HG03378 (cell line): ENCODE results near the gene AGA.

Experiments
- ATAC-seq: cut with Tn5 transposase; IDR thresholded peaks from one replicate; pipeline ENCODE4 v1.9.1; 2021; ENCODE audit warnings: mild to moderate bottlenecking, moderate library complexity; ENCODE audit not compliant: unreplicated experiment

AGA gene

DNA sequence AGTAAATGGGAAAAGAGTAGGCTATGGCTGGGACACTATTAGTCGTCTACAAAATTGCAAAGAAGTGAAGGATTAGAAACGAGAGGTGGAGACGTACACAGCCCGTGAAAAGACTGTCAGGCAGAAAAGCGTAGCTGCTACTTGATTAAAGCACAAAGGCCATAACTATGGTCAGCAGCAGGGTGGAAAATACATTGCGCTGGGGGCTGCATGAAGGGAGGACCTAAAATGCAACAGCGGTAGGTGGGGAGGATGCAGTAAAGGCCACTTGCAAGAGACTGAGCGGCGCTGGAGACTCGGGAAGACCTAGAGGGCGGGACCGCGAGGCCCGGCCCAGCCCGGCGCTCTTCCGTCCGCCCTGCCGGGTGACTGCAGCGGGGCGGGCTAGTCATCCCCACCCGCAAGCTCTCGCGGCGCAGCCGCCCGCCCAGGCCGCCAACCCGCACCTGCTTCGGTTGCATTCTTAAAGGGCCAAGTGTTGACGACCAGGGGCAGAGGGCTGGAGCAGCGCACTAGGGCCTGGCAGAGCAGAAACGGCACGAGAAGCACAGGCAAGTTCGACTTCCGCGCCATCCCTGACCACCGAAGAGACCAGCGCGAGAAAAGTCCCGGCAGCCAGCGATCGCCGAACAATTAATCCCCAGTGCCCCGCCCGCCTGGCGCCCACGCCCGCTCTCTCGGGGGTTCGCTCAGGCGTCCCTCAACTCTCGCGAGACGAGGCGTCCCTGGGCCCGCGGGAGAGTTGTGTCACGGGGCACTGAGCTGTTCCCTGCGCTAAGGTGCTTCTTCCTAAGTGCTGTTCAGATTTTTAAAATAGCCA lies at the start of gene AGA:
AGA (minus strand) TSS at position 635 of the 820 bp plus-strand sequence; CDS start at position 573, 62 bp downstream.
- ATAC-seq: peak; percentile 89

GRCh38 chr4:177492022-177492421 lies 49.8 kb upstream of the AGA start:
- no peak for ATAC-seq

DNA sequence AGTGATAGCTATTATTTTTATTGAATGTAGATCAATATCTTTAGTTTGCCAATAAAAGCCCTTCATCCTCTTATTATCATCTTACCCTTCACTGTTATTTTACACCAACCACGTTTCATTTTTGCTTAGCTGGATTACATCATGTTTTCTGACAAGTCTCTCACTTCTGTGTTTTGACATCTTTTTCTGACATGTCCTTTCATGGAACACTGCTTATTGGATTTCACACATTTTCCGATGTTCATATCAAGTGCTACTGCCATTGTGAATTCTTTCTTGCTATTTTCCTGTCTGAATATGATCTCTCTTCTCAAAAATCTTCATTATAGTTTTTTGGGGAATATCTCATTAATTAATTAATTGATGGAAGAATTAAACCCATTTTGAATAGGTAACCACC lies 48.5 kb upstream of the AGA start:
- no peak for ATAC-seq

GRCh38 chr4:177489471-177490246 lies 47.4 kb upstream of the AGA start:
- ATAC-seq: peak; percentile 40

- ATAC-seq: no peak
Measured at GRCh38 chr4:177487977-177488376, 45.7 kb upstream of the AGA start.

DNA sequence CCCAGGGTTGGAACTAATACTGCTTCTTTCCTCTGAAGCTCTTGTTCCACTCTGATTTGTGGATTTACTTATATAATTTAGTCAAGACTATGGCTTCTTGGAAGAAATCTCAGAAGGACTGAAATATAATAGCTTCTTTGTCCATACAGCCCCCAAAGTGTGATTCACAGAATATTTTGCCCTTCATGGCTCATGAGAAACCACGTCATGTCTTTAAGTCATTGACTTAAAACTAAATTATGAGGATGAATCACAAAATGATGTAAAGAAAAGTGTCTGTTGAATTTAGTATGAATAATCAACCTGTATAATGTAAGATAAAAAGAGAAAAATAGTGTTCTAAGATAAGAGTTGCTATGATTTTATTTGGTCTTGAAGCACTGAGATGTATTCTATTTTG lies 43.3 kb upstream of the AGA start:
- ATAC-seq: no peak

DNA sequence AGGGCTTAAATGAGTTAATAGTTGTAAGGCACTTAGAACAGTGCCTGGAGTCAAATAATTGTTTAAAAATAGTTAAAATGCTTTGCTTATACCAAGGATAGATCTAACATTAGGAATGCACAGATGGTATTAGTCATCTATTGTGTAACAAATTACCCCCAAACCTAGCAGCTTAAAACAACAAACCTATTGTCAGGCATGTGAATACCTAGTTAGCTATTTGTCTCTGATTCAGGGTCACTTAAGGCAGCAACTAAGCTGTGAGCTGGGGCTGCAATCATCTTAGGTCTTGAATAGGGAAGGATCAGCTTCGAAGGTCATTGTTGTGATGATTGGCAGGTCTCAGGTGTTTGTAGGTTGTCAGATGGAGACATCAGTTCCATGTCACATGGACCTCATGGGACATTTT lies 42.4 kb upstream of the AGA start:
- no peak for ATAC-seq

- no peak for ATAC-seq
Measured at GRCh38 chr4:177483760-177484159, 41.5 kb upstream of the AGA start.

DNA sequence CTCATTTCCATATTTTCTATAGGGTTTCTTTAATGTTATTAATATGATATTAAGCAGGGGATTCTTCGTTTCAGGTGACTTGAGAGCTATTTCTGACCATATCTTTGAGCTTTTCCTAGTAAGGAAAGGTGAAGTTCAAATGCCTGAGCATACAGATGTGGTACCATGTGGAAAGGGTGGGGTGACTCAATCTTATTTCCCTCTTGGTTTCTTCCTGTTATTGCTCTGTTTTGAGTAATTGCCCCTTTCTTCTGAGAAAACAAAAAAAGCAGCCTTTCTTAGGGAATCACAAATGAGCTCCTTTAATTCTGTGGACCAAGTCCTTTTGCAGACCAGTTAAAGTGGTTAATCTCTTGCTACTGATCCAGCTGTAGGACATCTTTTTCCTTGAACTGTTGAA lies 41.0 kb upstream of the AGA start:
- no peak for ATAC-seq

DNA sequence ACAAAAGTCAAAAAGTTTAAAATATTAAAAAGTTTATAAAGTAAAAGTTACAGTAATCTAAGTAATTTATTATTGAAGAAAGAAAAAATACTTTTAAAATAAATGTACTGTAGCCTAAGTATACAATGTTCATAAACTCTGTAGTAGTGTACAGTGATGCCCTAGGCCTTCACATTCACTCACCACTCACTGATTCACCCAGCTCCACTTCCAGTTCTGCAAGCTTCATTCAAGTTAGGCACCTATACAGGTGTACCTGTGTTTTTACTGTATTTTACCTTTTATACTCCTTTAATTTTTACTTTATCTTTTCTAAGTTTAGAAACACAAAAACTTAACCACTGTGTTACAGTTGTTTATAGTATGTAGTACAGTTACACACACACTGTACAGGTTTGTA lies 40.1 kb upstream of the AGA start:
- no peak for ATAC-seq

DNA sequence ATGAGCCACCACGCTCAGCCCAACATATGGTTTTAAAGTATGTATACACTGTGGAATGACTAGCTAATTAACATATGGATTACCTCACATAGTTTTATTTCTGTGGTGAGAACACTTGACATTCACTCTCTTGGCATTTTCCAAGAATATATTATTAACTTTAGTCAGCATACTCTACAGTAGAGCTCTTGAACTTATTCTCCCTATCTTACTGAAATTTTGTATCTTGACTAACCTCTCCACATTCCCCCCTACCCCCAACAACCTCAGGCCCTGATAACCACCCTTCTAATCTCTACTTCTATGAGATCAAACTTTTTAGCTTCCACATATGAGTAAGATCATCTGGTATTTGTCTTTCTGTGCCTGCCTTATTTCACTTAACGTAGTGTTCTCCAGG lies 38.6 kb upstream of the AGA start:
- no peak for ATAC-seq

- no peak for ATAC-seq
Measured at GRCh38 chr4:177479063-177479462, 36.8 kb upstream of the AGA start.

DNA sequence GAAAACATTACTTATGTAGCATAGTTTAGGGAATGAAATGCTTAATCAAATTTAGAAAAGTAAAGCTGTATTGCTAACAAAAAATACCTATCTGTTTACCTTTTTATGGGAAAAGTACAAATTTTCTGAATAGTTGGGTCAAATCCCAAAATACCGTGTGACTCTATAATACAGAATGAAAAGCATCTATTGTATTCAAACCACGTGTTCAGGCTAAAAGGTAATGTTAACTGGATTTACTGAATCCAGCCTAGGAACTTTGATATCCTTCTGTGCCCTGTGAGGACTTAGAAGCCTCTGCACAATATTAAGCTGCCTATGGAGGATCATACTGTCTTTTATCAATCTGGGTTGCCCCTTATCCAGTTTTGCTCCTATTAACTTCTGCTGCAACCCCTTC lies 36.3 kb upstream of the AGA start:
- no peak for ATAC-seq

DNA sequence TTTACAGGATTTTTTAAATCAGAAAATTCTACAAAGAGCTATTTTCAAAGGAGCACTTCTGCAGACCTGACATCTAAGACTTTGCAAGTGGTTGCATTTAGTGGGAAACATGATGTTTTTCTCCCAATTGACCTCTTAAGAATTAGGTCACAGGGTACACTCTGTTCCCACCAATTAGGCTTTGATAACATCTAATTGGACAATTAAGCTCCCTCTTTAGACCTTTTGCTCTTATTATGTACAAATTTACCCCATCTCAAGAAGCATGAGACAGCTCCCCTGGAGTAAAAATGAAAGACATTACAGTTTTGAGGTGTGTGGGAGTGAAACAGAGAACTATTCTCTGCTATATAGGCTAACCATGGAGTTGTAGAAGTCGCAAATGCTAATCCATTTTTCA lies 31.8 kb upstream of the AGA start:
- ATAC-seq: no peak

- ATAC-seq: no peak
Measured at GRCh38 chr4:177464026-177464425, 21.8 kb upstream of the AGA start.

DNA sequence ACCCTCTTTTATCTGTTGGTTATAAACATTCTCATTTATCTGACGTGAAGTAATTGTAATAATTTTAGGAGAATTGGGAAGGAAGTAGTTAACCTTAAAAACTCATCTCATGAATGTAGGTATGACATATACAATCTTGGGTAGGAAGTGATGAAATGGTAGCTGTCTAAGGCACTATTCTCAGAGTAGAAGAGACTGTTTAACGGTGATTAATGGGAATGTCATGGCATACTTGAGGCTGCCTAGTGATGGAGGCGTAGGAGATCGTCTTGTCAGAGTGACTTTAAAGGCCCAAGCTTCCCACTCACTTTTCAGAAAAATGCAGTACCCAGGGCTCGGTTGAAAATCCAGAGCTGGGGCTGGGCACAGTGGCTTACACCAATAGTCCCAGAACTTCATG lies 19.4 kb upstream of the AGA start:
- ATAC-seq: no peak

DNA sequence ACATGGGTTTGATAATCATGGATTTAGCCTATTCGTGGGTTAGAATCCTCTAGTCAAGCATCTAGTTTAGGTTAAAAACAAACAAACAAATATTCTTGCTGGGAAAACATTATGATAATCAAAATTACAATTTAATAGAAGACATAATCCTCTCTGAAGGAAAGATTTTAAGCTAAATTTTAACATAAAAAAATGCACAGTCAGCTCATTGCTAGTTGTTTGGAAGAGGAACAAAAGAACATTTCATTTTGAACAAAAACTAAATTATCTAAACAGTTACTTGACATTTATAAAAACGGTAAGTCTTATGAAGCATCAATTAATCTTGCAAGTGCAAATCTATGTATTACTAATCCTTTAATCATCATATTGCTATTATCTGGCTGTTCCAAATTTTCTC lies 18.2 kb upstream of the AGA start:
- ATAC-seq: no peak

DNA sequence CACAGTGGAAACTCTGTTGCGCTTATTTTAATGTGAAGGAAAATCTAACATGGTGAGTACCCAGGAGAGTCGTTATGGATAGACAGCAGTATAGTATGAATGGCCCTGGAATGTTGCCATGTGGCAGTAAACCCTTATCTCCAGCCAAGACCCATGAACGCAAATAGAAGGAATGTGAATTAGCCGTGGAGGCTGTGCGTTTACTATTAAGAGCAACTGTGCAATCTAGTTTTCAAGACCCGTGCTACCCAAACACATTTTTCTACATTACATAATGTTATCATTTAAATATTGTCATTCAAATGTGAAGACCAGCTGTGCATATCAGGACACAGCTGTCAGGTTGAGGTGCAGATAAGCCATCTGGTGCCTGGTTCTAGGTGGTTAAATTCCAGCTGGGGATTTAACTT lies 13.3 kb upstream of the AGA start:
- no peak for ATAC-seq

GRCh38 chr4:177453116-177453515 lies 10.9 kb upstream of the AGA start:
- ATAC-seq: no peak

GRCh38 chr4:177451108-177451500 lies 8.9 kb upstream of the AGA start:
- ATAC-seq: no peak

- ATAC-seq: no peak
Measured at GRCh38 chr4:177450426-177451107, 8.3 kb upstream of the AGA start.

DNA sequence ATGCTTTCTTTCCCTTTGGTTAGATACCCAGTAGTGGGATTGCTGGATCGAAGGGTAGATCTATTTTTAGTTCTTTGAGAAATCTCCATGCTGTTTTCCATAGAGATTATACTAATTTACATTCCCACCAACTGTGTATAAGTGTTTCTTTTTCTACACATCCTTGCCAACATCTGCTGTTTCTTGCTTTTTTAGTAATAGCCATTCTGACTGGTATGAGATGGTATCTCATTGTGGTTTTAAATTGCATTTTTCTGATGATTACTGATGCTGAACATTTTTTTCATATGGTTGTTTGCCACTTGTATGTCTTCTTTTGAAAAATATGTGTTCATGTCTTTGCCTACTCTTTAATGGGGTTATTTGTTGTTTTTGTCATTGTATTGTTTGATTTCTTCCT lies 6.6 kb upstream of the AGA start:
- no peak for ATAC-seq
